ENCODE data around the gene FAM114A1.
A peak's percentile ranks its signal among the peaks of the same experiment; 100 is the strongest.
"Not testable (repeated sequence)": the region's sequence is repeated elsewhere in the genome, so short reads cannot be mapped to it uniquely, and the experiment has no call there.

FAM114A1 gene

GRCh38 chr4:38904682-38905081 is 37.1 kb downstream of the FAM114A1 start:
- DNase-seq: no peak

- no peak for DNase-seq
These were observed 38.2 kb downstream of the FAM114A1 start for GRCh38 chr4:38905652-38906385.

GRCh38 chr4:38907696-38908270 is 40.2 kb downstream of the FAM114A1 start:
- no peak for DNase-seq

DNA sequence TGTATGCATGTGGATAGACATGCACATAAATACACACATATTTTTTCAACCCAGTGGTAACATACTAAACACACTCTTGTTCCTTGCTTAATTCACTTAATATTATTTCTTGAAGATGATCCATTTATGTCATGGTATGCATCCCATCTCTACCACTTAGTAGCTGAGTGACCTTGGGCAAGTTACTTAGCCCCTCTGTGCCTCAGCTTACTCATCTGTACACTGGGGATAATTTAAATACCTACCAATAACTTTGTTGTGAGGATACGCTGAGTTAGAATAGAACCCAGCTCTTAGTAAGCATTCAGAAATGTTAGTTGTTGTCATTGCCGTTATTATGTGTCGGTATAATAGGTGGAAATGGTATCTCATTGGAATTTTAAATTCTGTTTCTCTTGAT is 41.4 kb downstream of the FAM114A1 start:
- DNase-seq: no peak

- DNase-seq: no peak
These were observed 43.7 kb downstream of the FAM114A1 start for GRCh38 chr4:38911257-38911656.

GRCh38 chr4:38914854-38915253 is 47.2 kb downstream of the FAM114A1 start:
- peak; percentile 14 for DNase-seq

- DNase-seq: not testable (repeated sequence)
These were observed 48.7 kb downstream of the FAM114A1 start for GRCh38 chr4:38916267-38916666.

GRCh38 chr4:38917481-38918025 is 49.9 kb downstream of the FAM114A1 start:
- DNase-seq: no peak

DNA sequence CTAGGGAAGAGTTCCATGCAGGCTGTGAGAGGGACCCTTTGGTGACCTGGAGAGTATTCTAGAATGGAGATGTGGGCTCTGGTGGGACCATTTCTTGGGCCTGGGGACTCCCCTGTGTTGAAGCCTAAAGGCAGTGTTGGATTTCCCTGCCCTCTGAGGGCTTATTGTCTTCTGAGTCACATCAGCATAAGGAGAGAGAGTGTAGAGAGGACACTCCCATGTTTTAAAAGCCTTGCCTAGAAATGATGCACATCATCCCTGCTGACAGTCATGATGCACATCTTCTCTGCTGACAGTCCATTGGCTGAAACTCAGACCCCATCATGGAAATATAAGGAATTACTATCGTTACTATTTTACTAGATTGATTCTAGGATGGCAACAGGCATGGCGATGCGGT is 51.9 kb downstream of the FAM114A1 start:
- DNase-seq: no peak

DNA sequence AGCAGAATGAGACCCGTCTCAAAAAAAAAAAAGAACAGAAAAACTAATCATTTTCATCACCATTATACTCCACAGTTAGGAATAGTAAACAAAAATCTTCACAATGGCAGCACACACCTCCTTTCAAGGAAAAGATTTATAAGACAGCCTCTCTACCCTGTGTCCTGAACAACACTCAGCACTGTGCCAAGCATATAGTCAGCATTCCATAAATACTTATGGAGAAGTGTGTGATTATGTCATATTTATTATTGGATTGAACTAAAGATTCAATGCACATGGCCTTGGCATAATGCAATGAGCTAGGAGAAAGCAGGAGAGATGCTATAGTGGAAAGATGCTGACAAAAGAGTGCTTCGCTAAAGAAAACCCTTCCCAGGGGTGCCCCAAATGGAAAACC is 52.6 kb downstream of the FAM114A1 start:
- DNase-seq: no peak

- DNase-seq: no peak
These were observed 53.1 kb downstream of the FAM114A1 start for GRCh38 chr4:38920677-38921076.

GRCh38 chr4:38921151-38921550 is 53.5 kb downstream of the FAM114A1 start:
- no peak for DNase-seq

- no peak for DNase-seq
These were observed 56.1 kb downstream of the FAM114A1 start for GRCh38 chr4:38923746-38924145.

GRCh38 chr4:38924353-38924752 is 56.7 kb downstream of the FAM114A1 start:
- DNase-seq: no peak

- no peak for DNase-seq
These were observed 58.1 kb downstream of the FAM114A1 start for GRCh38 chr4:38925492-38926413.

- no peak for DNase-seq
These were observed 59.3 kb downstream of the FAM114A1 start for GRCh38 chr4:38926896-38927295.

DNA sequence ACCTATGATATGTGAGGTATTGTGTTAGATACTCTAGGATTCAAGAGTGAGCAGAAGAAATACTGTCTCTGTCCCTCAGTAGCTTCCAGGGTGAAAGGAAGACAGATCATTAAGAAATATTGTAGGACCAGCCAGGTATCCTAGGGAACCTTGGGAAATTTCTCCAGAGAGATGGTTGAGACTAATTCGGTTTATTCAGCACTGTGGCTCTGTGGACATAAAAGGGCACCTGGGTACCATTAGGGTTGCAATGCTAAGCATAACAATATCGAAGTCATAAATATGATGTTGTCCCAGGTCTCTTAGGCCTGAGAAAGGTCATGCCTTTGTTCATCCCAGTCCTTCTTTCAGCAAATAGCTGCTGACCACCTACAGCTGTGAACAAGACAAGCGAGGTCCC is 61.0 kb downstream of the FAM114A1 start:
- no peak for DNase-seq

- DNase-seq: no peak
These were observed 61.4 kb downstream of the FAM114A1 start for GRCh38 chr4:38928974-38929373.

GRCh38 chr4:38930204-38930603 is 62.6 kb downstream of the FAM114A1 start:
- no peak for DNase-seq

DNA sequence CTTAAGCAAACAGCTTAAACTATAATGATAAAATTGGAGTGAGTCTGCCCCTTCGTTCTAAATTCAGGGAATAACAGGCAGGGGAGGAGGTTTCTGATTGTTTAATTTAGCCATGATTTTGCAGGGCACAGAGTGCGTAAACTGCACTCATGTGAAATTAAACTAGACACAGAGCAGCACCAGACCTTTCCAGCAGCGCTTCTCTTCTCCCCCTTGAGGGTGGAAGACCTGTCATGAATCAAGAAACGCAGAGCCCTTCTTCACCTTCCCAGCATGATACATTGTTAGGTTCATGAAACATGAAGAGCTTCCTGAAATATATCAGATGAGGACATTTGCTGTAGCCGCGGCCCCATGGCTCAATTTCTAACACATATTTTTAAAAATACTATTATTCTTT is 63.1 kb downstream of the FAM114A1 start:
- no peak for DNase-seq

DNA sequence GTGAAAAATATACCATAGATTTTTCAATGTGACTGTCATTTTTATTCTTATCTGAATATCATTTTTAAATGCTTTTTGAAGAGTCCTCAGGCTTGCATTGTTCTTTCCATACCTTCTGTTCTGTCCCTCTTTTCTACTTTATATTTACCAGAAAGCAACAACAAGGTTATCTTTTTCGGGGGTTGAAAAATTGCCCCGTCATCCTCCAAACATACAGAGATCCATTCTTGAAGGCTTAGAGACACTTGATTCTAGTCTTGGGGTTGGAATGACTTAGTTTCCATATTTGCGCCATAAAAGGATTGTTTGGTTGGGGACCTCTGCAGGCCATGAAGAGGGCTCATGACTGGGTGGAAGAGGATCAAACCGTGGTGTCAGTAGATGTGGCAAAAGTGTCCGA is 63.5 kb downstream of the FAM114A1 start:
- DNase-seq: no peak

GRCh38 chr4:38935391-38936073 is 67.9 kb downstream of the FAM114A1 start:
- DNase-seq: no peak

GRCh38 chr4:38939165-38939564 is 71.6 kb downstream of the FAM114A1 start:
- DNase-seq: no peak

All from CD4-positive, alpha-beta T cell treated with Interleukin-4 for 4 hours (primary cell).